Panc1 (cell line): ENCODE results near the gene TCF20. TPM values are rescaled to one million over a fixed set of nuclear protein-coding genes. Genes with fewer than 3 reads are reported as not detected.

Experiments
- ATAC-seq: fragments of 200-7000 bp; cut with Tn5 transposase; 2 replicates; pipeline ENCODE4 v1.9.1; 2020; ENCODE audit warnings: mild to moderate bottlenecking, moderate library complexity
- BruUV-seq: library from RNA; stranded (reverse); fragments of 400-500 nt; replicated peaks from 2 replicates; lab custom pipeline; 2021; lab: Mats Ljungman, UMichigan
- CTCF ChIA-PET: fragments of 300-600 bp; sonication (Branson Sonifier 250); formaldehyde crosslinking; loops from one replicate; lab custom pipeline; 2022; ENCODE audit warnings: antibody characterized with exemption; lab: Charles Lee
- POLR2A ChIA-PET: fragments of 300-600 bp; sonication (Branson Sonifier 250); formaldehyde crosslinking; loops from one replicate; lab custom pipeline; 2022; ENCODE audit warnings: antibody characterized with exemption; lab: Charles Lee
- DNase-seq: peaks from one replicate; pipeline ENCODE4 v3.0.0-alpha.2; 2010; ENCODE audit warnings: low read depth, low spot score
- H3K27ac ChIP-seq: 2 replicates; pipeline ENCODE4 v1.5.1; 2011; ENCODE audit warnings: mild to moderate bottlenecking, low read length, inconsistent platforms
- H3K27me3 ChIP-seq: fragments of 200-500 bp; sonication (Bioruptor generic); 2 replicates; pipeline ENCODE4 v1.6.0; 2014; ENCODE audit warnings: low read length, inconsistent platforms; ENCODE audit not compliant: control insufficient read depth, insufficient read depth
- H3K36me3 ChIP-seq: fragments of 200-500 bp; sonication (Bioruptor generic); 2 replicates; pipeline ENCODE4 v1.5.1; 2014; ENCODE audit warnings: inconsistent platforms, mild to moderate bottlenecking, low read length, moderate library complexity; ENCODE audit not compliant: control insufficient read depth, insufficient read depth
- H3K4me1 ChIP-seq: 2 replicates; pipeline ENCODE4 v1.5.1; 2011; ENCODE audit warnings: inconsistent platforms, mild to moderate bottlenecking, low read length, moderate library complexity; ENCODE audit not compliant: control insufficient read depth, insufficient read depth
- H3K4me3 ChIP-seq, 2 experiments: 2 replicates each; pipeline ENCODE4 v1.5.1; 2011 to 2012; ENCODE audit warnings: low read depth in 2 of 2, low read length in 2 of 2, mild to moderate bottlenecking in 2 of 2, inconsistent platforms in 1 of 2, moderate library complexity in 1 of 2
- H3K9me3 ChIP-seq: fragments of 200-500 bp; sonication (Bioruptor generic); 2 replicates; pipeline ENCODE4 v1.5.1; 2014; ENCODE audit warnings: low read depth, mild to moderate bottlenecking, inconsistent platforms, low read length, moderate library complexity; ENCODE audit not compliant: control insufficient read depth, insufficient read depth
- POLR2AphosphoS5 ChIP-seq: IDR thresholded peaks from 2 replicates; pipeline ENCODE4 v1.6.1; 2012; ENCODE audit warnings: mild to moderate bottlenecking, low read depth, low read length, moderate library complexity
- SIN3A ChIP-seq: IDR thresholded peaks from 2 replicates; pipeline ENCODE4 v1.6.1; 2012; ENCODE audit warnings: low read depth, mild to moderate bottlenecking, low read length, moderate library complexity, borderline replicate concordance; ENCODE audit not compliant: insufficient read depth
- TCF7L2 ChIP-seq: IDR thresholded peaks from 2 replicates; pipeline ENCODE4 v1.6.1; 2011; ENCODE audit warnings: mild to moderate bottlenecking, low read depth, low read length, inconsistent platforms
- in situ Hi-C: cut with HindIII; loops from 2 replicates; pipeline ENCODE4 v1.10.0; 2016; ENCODE audit warnings: low sequenced_read_pairs, low pct_unique_long_range_greater_than_20kb
- intact Hi-C: fragments of 100-400 bp; cut with micrococcal nuclease; formaldehyde crosslinking; loops from one replicate; pipeline ENCODE4 v1.10.0; 2022; ENCODE audit not compliant: unreplicated experiment
- total RNA-seq: library from RNA; stranded (reverse); gene quantifications from one replicate; pipeline ENCODE4 v1.2.1, GENCODE V29; 2021; ENCODE audit not compliant: unreplicated experiment
- TF ChIP-seq, protein P1 (sequence below), 2 experiments: IDR thresholded peaks; 2 replicates each; pipeline ENCODE4 v1.6.1; 2011 to 2012; ENCODE audit warnings: low read depth in 2 of 2, control low read depth in 1 of 2, low read length in 1 of 2, mild to moderate bottlenecking in 1 of 2, moderate library complexity in 1 of 2; ENCODE audit not compliant: insufficient read depth in 1 of 2
- TF ChIP-seq, protein P2 (sequence below): fragments of 450-650 bp; IDR thresholded peaks from 2 replicates; pipeline ENCODE4 v1.5.1; 2017; ENCODE audit warnings: mild to moderate bottlenecking

TCF20 gene
- total RNA-seq, 1 experiment from 2014 or later = 79.8 TPM

DNA sequence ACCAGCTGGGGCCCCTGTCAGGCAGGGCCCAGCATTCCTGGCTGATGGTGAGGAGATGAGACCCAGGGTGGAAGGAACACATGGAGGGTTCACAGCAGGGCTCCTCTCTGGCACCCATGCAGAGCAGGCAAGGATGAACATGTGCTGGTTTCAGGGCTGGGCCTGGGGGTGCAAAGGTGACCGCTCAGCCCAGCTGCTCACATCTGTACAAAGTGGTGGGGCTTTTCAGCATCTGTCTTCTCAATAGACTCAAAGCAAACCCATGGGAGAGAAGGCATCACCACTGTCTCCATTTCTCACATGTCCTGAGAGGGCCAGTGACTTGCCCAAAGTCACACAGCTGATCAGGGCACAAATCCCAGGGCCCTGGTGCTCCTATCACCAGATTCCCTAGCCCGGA is 27.3 kb upstream of the TCF20 start:
- ATAC-seq = no peak
- DNase-seq = no peak
- Histone ChIP-seq H3K9me3 (no peaks in the 10 kb centered on the region), H3K4me1 (peaks cover 10% of the 10 kb centered on the region), H3K36me3 (no peaks in the 10 kb centered on the region), H3K27ac (no peak overlapping the region), H3K4me3 (no peak overlapping the region), H3K27me3 (no peaks in the 10 kb centered on the region)
- TF ChIP-seq, protein P1, sequence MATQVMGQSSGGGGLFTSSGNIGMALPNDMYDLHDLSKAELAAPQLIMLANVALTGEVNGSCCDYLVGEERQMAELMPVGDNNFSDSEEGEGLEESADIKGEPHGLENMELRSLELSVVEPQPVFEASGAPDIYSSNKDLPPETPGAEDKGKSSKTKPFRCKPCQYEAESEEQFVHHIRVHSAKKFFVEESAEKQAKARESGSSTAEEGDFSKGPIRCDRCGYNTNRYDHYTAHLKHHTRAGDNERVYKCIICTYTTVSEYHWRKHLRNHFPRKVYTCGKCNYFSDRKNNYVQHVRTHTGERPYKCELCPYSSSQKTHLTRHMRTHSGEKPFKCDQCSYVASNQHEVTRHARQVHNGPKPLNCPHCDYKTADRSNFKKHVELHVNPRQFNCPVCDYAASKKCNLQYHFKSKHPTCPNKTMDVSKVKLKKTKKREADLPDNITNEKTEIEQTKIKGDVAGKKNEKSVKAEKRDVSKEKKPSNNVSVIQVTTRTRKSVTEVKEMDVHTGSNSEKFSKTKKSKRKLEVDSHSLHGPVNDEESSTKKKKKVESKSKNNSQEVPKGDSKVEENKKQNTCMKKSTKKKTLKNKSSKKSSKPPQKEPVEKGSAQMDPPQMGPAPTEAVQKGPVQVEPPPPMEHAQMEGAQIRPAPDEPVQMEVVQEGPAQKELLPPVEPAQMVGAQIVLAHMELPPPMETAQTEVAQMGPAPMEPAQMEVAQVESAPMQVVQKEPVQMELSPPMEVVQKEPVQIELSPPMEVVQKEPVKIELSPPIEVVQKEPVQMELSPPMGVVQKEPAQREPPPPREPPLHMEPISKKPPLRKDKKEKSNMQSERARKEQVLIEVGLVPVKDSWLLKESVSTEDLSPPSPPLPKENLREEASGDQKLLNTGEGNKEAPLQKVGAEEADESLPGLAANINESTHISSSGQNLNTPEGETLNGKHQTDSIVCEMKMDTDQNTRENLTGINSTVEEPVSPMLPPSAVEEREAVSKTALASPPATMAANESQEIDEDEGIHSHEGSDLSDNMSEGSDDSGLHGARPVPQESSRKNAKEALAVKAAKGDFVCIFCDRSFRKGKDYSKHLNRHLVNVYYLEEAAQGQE (IDR thresholded peaks at IDR 0.05; ENCODE audit: insufficient read depth in 1 of 2, low read depth in 2 of 2, low read length in 1 of 2) = no peak
- TF ChIP-seq, protein P2, sequence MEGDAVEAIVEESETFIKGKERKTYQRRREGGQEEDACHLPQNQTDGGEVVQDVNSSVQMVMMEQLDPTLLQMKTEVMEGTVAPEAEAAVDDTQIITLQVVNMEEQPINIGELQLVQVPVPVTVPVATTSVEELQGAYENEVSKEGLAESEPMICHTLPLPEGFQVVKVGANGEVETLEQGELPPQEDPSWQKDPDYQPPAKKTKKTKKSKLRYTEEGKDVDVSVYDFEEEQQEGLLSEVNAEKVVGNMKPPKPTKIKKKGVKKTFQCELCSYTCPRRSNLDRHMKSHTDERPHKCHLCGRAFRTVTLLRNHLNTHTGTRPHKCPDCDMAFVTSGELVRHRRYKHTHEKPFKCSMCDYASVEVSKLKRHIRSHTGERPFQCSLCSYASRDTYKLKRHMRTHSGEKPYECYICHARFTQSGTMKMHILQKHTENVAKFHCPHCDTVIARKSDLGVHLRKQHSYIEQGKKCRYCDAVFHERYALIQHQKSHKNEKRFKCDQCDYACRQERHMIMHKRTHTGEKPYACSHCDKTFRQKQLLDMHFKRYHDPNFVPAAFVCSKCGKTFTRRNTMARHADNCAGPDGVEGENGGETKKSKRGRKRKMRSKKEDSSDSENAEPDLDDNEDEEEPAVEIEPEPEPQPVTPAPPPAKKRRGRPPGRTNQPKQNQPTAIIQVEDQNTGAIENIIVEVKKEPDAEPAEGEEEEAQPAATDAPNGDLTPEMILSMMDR = no peak
- no peak for TF ChIP-seq SIN3A
- TF ChIP-seq TCF7L2 = no peak
- no peak for TF ChIP-seq POLR2AphosphoS5
- POLR2A ChIA-PET = no interaction called here
- CTCF ChIA-PET = interaction anchor here (0.5 kb wide), 1 partner anchor 795 kb away, joined by 7 read pairs; no protein-coding TSS in a partner anchor
- intact Hi-C loops = no loop called here
- in situ Hi-C loops = no loop called here
- no TSS peak for BruUV-seq

DNA sequence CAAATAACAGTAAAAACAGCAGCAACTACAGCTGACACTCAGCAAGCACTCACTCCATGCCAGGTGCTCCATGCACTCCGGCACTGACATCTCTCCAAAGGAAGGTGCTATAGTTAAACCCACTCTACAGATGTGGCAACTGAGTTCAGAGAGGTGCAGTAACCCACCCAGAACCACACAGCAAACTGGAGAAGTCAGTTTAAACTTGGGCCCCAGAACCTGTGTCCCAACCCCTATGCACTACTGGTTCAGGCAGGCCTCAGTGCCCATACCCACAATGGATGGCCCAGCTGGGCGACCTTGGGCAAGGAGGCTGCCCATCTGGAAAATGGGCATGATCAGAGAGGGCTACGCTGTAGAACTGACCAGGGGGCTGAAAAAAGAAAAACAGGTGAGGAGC is 26.4 kb upstream of the TCF20 start:
- ChIA-PET POLR2A (no interaction called here), CTCF (interaction anchor here (0.5 to 0.6 kb wide), 2 partner anchors 356 to 796 kb away, joined by 4 to 7 read pairs; no protein-coding TSS in a partner anchor)
- in situ Hi-C loops = no loop called here
- Histone ChIP-seq H3K9me3 (no peaks in the 10 kb centered on the region), H3K4me1 (peaks cover 10% of the 10 kb centered on the region), H3K4me3 (no peak overlapping the region), H3K27me3 (no peaks in the 10 kb centered on the region), H3K27ac (no peak overlapping the region), H3K36me3 (no peaks in the 10 kb centered on the region)
- BruUV-seq = no TSS peak
- no peak for DNase-seq
- no peak for ATAC-seq
- intact Hi-C loops = no loop called here
- TF ChIP-seq TCF7L2 = no peak
- TF ChIP-seq, protein P2 = no peak
- TF ChIP-seq, protein P1 (IDR thresholded peaks at IDR 0.05; ENCODE audit: insufficient read depth in 1 of 2, low read depth in 2 of 2, low read length in 1 of 2) = no peak
- no peak for TF ChIP-seq SIN3A
- TF ChIP-seq POLR2AphosphoS5 = no peak
